Left ventricle myocardium inferior (tissue), 1 donor: ENCODE data around the gene CSNK1D. TPM values are rescaled to one million over a fixed set of nuclear protein-coding genes. Genes with fewer than 3 reads are reported as not detected.
A peak's percentile ranks its signal among the peaks of the same experiment; 100 is the strongest.

ENCODE experiments used
- DNase-seq: peaks from one replicate; pipeline ENCODE4 v3.0.0-alpha.2; 2020
- H3K27ac ChIP-seq: fragments of 200-600 bp; replicated peaks from 2 replicates; pipeline ENCODE4 v1.8.0; 2021
- H3K27me3 ChIP-seq: fragments of 200-600 bp; 2 replicates; pipeline ENCODE4 v1.8.0; 2021; ENCODE audit warnings: low read depth
- H3K36me3 ChIP-seq: fragments of 200-600 bp; 2 replicates; pipeline ENCODE4 v1.8.0; 2021
- H3K4me1 ChIP-seq: fragments of 200-600 bp; 2 replicates; pipeline ENCODE4 v1.8.0; 2021
- H3K4me3 ChIP-seq: fragments of 200-600 bp; 2 replicates; pipeline ENCODE4 v1.8.0; 2021; ENCODE audit warnings: mild to moderate bottlenecking, moderate library complexity
- H3K9me3 ChIP-seq: fragments of 200-600 bp; replicated peaks from 2 replicates; pipeline ENCODE4 v1.8.0; 2021
- intact Hi-C: fragments of 100-400 bp; cut with micrococcal nuclease; formaldehyde crosslinking; loops from one replicate; pipeline ENCODE4 v1.11.0; 2022
- total RNA-seq: library from RNA; stranded (reverse); fragmentation: NEBNext Ultra II Directional; extraction: Animal tissue kit (Norgen Biotek cat#: 25700); gene quantifications from one replicate; pipeline ENCODE4 v1.2.1, GENCODE V29; 2021
- TF ChIP-seq, protein P1 (sequence below): fragments of 200-600 bp; IDR thresholded peaks from 2 replicates; pipeline ENCODE4 v1.8.0; 2021; ENCODE audit warnings: antibody characterized with exemption, mild to moderate bottlenecking, borderline replicate concordance
- donor health status: DM: no; HTN: yes; CAD: no; lungs with severe emphysema.

CSNK1D gene
- total RNA-seq, 1 donor from 2014 or later: 61.8 TPM

DNA sequence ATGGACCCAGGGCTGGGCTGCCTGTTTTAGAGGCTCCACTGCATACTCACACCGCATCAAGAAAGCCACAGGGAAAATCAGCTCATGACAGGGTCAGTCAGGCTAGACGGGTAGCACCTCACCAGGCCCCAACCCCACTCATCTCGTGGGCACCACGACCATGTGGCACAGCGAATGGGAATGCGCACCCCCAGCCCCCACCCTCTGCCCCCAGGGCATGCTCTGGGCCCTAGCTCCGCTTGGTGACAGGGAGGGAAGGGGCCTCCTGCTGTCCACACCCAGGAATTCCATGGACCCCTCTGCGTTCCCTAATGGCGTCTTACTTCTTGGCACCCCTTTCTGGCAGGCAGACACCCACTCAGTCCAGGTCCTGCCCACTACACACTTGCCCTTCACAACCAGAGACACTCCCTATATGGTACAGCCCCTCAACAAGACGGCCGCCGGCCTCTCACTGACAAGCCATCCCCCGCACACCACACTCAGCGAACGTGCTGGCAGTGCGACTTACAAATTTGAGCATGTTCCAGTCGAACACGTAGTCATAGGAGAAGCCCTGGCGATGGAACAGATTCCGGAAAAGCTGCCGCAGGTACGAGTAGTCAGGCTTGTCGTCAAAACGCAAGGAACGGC lies 22.5 kb downstream of the CSNK1D start:
- H3K36me3 ChIP-seq: peaks cover 84% of the 10 kb centered on the region
- no peaks in the 10 kb centered on the region for H3K9me3 ChIP-seq
- intact Hi-C loops: no loop called here
- TF ChIP-seq, protein P1, sequence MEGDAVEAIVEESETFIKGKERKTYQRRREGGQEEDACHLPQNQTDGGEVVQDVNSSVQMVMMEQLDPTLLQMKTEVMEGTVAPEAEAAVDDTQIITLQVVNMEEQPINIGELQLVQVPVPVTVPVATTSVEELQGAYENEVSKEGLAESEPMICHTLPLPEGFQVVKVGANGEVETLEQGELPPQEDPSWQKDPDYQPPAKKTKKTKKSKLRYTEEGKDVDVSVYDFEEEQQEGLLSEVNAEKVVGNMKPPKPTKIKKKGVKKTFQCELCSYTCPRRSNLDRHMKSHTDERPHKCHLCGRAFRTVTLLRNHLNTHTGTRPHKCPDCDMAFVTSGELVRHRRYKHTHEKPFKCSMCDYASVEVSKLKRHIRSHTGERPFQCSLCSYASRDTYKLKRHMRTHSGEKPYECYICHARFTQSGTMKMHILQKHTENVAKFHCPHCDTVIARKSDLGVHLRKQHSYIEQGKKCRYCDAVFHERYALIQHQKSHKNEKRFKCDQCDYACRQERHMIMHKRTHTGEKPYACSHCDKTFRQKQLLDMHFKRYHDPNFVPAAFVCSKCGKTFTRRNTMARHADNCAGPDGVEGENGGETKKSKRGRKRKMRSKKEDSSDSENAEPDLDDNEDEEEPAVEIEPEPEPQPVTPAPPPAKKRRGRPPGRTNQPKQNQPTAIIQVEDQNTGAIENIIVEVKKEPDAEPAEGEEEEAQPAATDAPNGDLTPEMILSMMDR: no peak
- H3K4me3 ChIP-seq: no peak overlapping the region
- H3K4me1 ChIP-seq: peaks cover 44% of the 10 kb centered on the region
- H3K27ac ChIP-seq: no peak overlapping the region
- no peak for DNase-seq
- no peaks in the 10 kb centered on the region for H3K27me3 ChIP-seq

DNA sequence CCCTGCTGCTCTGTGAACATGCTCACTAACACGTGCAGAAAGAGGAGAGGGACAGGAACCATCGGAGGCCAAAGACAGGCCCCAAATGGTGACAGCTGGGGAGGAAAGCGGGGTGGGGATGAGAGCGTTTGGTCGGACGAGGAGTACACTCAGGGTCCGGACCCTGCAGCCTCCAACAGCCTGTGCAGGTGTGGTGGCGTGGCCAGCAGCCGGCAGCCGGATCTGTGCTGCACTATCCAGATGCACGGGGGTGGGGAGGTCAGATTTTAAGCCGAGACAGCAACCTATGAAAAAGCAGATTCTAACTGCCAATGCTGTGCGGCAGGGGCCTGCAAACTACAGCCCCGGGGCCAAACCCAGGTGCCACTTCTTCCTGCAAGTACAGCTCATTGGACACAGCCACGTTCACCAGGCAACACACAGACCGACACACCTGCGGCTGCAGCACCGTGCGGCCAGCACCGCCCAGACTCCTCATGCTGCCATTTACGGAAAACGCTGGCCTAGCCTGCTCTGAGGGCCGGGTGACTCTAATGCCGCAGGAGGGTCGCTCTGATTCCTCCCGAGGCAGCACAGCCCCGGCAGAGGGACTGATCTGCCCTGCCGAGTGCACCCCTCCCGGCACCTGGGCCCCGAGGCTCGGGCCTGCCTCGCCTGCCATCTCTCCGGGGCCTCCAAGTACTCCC lies 23.5 kb downstream of the CSNK1D start:
- no peak overlapping the region for H3K4me3 ChIP-seq
- DNase-seq: no peak
- H3K27ac ChIP-seq: no peak overlapping the region
- no peaks in the 10 kb centered on the region for H3K9me3 ChIP-seq
- H3K27me3 ChIP-seq: no peaks in the 10 kb centered on the region
- intact Hi-C loops: no loop called here
- peaks cover 48% of the 10 kb centered on the region for H3K4me1 ChIP-seq
- TF ChIP-seq, protein P1: no peak
- H3K36me3 ChIP-seq: peaks cover 84% of the 10 kb centered on the region

DNA sequence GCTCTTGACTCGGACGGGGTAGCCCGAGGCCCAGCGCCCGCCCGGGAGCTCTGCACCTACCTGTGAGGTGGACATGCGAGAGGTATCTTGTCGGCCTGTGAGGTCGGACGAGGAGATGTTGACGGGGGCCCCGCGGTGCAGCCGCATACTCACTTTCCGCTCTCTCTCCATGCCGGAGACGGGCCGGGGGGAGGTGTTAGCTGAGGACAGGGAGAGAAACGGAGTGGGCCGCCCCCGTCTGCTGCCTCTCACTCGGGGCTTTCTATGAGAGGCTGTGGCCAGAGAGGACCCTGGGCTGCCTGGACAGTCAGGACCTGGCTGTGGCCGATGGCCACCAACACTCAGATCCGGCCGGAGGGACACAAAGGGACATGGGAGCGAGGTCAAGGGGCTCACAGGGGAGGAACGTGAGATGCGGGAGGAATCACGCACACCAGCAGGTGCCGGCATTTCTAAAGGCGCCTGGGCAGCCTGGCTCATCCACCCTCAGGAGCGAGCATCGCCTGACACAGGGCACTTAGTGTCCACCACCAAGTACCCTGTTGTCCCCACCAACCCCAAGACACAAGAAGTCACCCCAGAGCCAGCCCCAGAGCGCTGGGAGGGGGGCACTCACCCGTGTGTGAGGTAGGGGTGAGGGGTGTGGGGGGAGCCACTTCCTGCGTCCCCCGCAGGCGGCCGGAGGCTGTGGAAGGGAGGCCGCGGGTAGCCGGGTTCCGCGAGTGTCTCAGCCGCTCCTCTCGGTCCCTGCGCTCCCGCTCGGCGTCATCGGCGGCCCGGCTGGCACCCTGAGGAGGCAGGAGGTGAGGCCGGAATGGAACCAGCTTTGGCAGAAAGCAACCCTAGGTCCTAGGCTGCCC lies 24.5 kb downstream of the CSNK1D start:
- Histone ChIP-seq H3K4me1 (peaks cover 53% of the 10 kb centered on the region), H3K4me3 (no peak overlapping the region), H3K27me3 (no peaks in the 10 kb centered on the region), H3K9me3 (no peaks in the 10 kb centered on the region), H3K36me3 (peaks cover 93% of the 10 kb centered on the region), H3K27ac (no peak overlapping the region)
- intact Hi-C loops: no loop called here
- no peak for DNase-seq
- TF ChIP-seq, protein P1: no peak

DNA sequence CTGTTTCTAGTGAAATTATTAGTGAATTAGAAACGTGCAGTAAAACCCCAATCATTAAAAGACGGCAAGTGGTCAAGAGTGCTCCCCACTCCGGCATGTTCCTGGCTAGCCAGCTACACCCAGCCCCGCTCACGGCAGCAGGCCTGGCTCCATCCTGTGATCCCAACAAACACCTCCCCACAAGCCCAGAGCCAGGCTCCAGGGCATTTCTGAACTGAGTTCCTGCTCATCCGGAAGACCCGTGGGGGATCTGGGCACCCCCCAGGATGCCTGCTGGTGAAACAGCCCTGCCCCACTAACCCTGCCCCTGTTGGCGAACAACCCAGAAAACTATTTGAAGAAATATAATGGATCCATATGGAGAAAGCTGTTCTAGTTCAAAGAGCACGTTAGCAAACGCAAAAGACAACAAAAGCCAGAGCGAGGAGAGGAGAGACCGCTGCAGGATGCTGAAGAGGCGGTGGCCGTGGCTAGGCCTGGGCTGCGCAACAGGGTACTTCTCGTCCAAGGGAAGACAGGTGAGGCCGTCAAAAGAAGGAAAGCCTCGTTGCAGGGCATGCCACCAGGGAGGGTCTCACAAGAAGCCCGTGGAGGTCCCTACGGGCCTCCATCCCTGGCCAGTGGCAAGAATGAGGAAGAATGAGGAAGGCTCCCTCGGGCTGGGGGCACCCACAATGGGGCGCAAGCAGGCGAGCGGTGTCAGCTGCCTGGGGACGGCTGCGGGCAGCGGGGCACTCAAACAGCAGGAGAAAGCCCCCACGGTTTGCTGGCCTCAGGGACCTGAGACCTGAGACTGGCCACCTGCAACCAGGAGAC lies 25.4 kb downstream of the CSNK1D start:
- peak overlapping the region; percentile 75 for H3K27ac ChIP-seq
- TF ChIP-seq, protein P1: no peak
- H3K4me3 ChIP-seq: no peak overlapping the region
- DNase-seq: no peak
- H3K36me3 ChIP-seq: peaks cover 97% of the 10 kb centered on the region
- H3K4me1 ChIP-seq: peaks cover 63% of the 10 kb centered on the region
- intact Hi-C loops: no loop called here
- H3K27me3 ChIP-seq: no peaks in the 10 kb centered on the region
- H3K9me3 ChIP-seq: no peaks in the 10 kb centered on the region

DNA sequence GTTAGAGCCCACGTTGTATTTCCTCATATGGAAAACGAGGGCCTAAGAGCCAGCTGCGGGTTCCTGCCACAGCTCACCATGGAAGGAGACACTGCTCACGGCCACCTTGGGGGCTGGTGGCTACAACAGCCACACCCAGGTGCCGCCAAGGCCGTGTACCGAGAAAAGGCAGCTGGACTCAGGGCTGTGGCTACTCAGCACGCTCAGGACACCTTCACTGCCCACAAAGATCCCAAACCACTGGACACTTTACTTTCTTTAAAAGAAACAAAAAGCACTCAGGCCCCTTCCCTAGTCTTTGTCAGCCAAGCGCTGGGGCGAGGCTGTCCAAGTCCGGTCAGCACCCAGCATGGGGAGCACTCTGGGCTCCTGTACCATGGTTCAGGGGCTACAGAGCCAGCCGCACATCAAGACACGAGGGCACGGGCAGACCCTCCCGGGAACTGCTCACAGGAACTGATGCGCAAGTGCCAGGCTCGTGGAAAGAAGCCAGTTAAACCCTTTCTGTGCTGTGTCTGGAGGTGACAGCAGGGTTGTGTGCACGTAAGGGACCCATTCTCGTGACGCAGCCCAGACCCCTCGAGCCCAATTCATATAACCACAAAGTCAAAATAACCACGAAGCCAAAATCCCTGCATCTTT lies 26.2 kb downstream of the CSNK1D start:
- intact Hi-C loops: no loop called here
- H3K4me1 ChIP-seq: peaks cover 71% of the 10 kb centered on the region
- no peaks in the 10 kb centered on the region for H3K27me3 ChIP-seq
- H3K27ac ChIP-seq: peak overlapping the region; percentile 75
- TF ChIP-seq, protein P1: no peak
- H3K9me3 ChIP-seq: no peaks in the 10 kb centered on the region
- peaks cover 90% of the 10 kb centered on the region for H3K36me3 ChIP-seq
- DNase-seq: no peak
- H3K4me3 ChIP-seq: no peak overlapping the region
